GM23338 (cell line): Measurements from ENCODE around the gene UBE2F. TPM values are rescaled to one million over a fixed set of nuclear protein-coding genes. Genes with fewer than 3 reads are reported as not detected.

Experiments used
- ATAC-seq: fragments of 200-7000 bp; cut with Tn5 transposase; 3 replicates; pipeline ENCODE4 v1.9.1; 2020
- DNase-seq: peaks from one replicate; pipeline ENCODE4 v3.0.0-alpha.2; 2015; ENCODE audit warnings: low spot score
- H2AFZ ChIP-seq: fragments of 200-600 bp; sonication (generic); 2 replicates; pipeline ENCODE4 v1.8.0; 2016; ENCODE audit warnings: antibody characterized with exemption, mild to moderate bottlenecking, moderate library complexity
- H3F3A ChIP-seq: fragments of 200-600 bp; sonication (generic); replicated peaks from 2 replicates; pipeline ENCODE4 v1.8.0; 2017; ENCODE audit warnings: antibody characterized with exemption, mixed run types, low read depth
- H3K27ac ChIP-seq: fragments of 200-600 bp; sonication (generic); 2 replicates; pipeline ENCODE4 v1.6.1; 2016; ENCODE audit warnings: low read depth
- H3K27me3 ChIP-seq: fragments of 200-600 bp; sonication (generic); 2 replicates; pipeline ENCODE4 v1.8.0; 2016; ENCODE audit warnings: mild to moderate bottlenecking, mixed run types, moderate library complexity; ENCODE audit not compliant: insufficient read depth
- H3K36me3 ChIP-seq: fragments of 200-600 bp; sonication (generic); 2 replicates; pipeline ENCODE4 v1.8.0; 2016; ENCODE audit warnings: mild to moderate bottlenecking; ENCODE audit not compliant: insufficient read depth
- H3K4me1 ChIP-seq: fragments of 200-600 bp; sonication (generic); 2 replicates; pipeline ENCODE4 v1.8.0; 2016; ENCODE audit warnings: mild to moderate bottlenecking, moderate library complexity; ENCODE audit not compliant: insufficient read depth
- H3K4me2 ChIP-seq: fragments of 200-600 bp; sonication (generic); 2 replicates; pipeline ENCODE4 v1.7.1; 2017; ENCODE audit warnings: mixed run types
- H3K4me3 ChIP-seq: fragments of 200-600 bp; sonication (generic); 2 replicates; pipeline ENCODE4 v1.6.1; 2016; ENCODE audit warnings: mixed run types
- H3K79me2 ChIP-seq: fragments of 200-600 bp; sonication (generic); replicated peaks from 2 replicates; pipeline ENCODE4 v1.8.0; 2017; ENCODE audit warnings: mild to moderate bottlenecking; ENCODE audit not compliant: insufficient read depth
- H3K9me2 ChIP-seq: fragments of 200-600 bp; sonication (generic); 2 replicates; pipeline ENCODE4 v1.8.0; 2017; ENCODE audit not compliant: insufficient read depth
- H4K20me1 ChIP-seq: fragments of 200-600 bp; sonication (generic); replicated peaks from 2 replicates; pipeline ENCODE4 v1.8.0; 2017; ENCODE audit warnings: mild to moderate bottlenecking; ENCODE audit not compliant: insufficient read depth
- H3K27ac Mint-ChIP-seq: 2 replicates; pipeline ENCODE4 v1.8.0; 2020; ENCODE audit warnings: inconsistent platforms, mild to moderate bottlenecking, moderate library complexity, mixed read lengths
- H3K27me3 Mint-ChIP-seq: 3 replicates; pipeline ENCODE4 v1.8.0; 2022; ENCODE audit warnings: low read depth, mild to moderate bottlenecking, moderate library complexity, mixed read lengths, inconsistent platforms; ENCODE audit not compliant: insufficient read depth, poor library complexity
- H3K36me3 Mint-ChIP-seq: 3 replicates; pipeline ENCODE4 v1.8.0; 2021; ENCODE audit warnings: low read depth, mild to moderate bottlenecking, inconsistent platforms, moderate library complexity, mixed read lengths
- H3K4me1 Mint-ChIP-seq: 3 replicates; pipeline ENCODE4 v1.8.0; 2020; ENCODE audit warnings: mild to moderate bottlenecking, inconsistent platforms, mixed read lengths
- H3K4me3 Mint-ChIP-seq: 3 replicates; pipeline ENCODE4 v1.8.0; 2021; ENCODE audit warnings: moderate library complexity, mild to moderate bottlenecking, inconsistent platforms, mixed read lengths
- H3K9me3 Mint-ChIP-seq: 3 replicates; pipeline ENCODE4 v1.8.0; 2020; ENCODE audit warnings: moderate library complexity, mild to moderate bottlenecking, inconsistent platforms, mixed read lengths
- CREB1 ChIP-seq: fragments of 250-450 bp; sonication (Bioruptor Pico); IDR thresholded peaks from 2 replicates; pipeline ENCODE4 v1.5.0; 2020; ENCODE audit warnings: low read depth, mild to moderate bottlenecking, moderate library complexity
- CTCF ChIP-seq, 2 experiments: fragments of 200-600 bp in 1 of 2; sonication (generic) in 1 of 2; conservative IDR thresholded peaks; 2 replicates each; pipeline versions ENCODE4 v1.5.1 to v1.6.1; 2016 to 2017; ENCODE audit warnings: antibody characterized with exemption in 2 of 2, low read depth in 2 of 2, mild to moderate bottlenecking in 2 of 2, moderate library complexity in 1 of 2
- ETS1 ChIP-seq: IDR thresholded peaks from 2 replicates; pipeline ENCODE4 v1.6.1; 2016; ENCODE audit warnings: antibody characterized with exemption
- EZH2 ChIP-seq: fragments of 200-600 bp; sonication (generic); IDR thresholded peaks from one replicate; pipeline ENCODE4 v1.8.0; 2017; ENCODE audit warnings: antibody characterized with exemption, mild to moderate bottlenecking, low read depth; ENCODE audit not compliant: unreplicated experiment
- EZH2phosphoT487 ChIP-seq: fragments of 200-600 bp; sonication (generic); IDR thresholded peaks from one replicate; pipeline ENCODE4 v1.8.1; 2018; ENCODE audit warnings: antibody characterized with exemption; ENCODE audit not compliant: unreplicated experiment
- JUNB ChIP-seq: IDR thresholded peaks from one replicate; pipeline ENCODE4 v1.6.1; 2016; ENCODE audit warnings: antibody characterized with exemption; ENCODE audit not compliant: unreplicated experiment
- NANOG ChIP-seq: IDR thresholded peaks from 2 replicates; pipeline ENCODE4 v1.6.1; 2016; ENCODE audit warnings: antibody characterized with exemption, borderline replicate concordance
- POLR2AphosphoS5 ChIP-seq: IDR thresholded peaks from 2 replicates; pipeline ENCODE4 v1.6.1; 2016; ENCODE audit warnings: antibody characterized with exemption, low read depth
- REST ChIP-seq: IDR thresholded peaks from one replicate; pipeline ENCODE4 v1.6.1; 2018; ENCODE audit warnings: antibody characterized with exemption; ENCODE audit not compliant: unreplicated experiment
- STAT1 ChIP-seq: IDR thresholded peaks from one replicate; pipeline ENCODE4 v1.6.1; 2016; ENCODE audit warnings: antibody characterized with exemption; ENCODE audit not compliant: unreplicated experiment
- ZNF114 ChIP-seq: fragments of 250-450 bp; sonication (Bioruptor Pico); IDR thresholded peaks from 2 replicates; pipeline ENCODE4 v1.5.0; 2020; ENCODE audit warnings: mild to moderate bottlenecking, moderate library complexity
- ZNF331 ChIP-seq: fragments of 250-450 bp; sonication (Bioruptor Pico); IDR thresholded peaks from 2 replicates; pipeline ENCODE4 v1.5.0; 2020; ENCODE audit warnings: low read depth, mild to moderate bottlenecking, moderate library complexity
- ZNF462 ChIP-seq: fragments of 250-450 bp; sonication (Bioruptor Pico); IDR thresholded peaks from 2 replicates; pipeline ENCODE4 v1.5.0; 2020; ENCODE audit warnings: mild to moderate bottlenecking, moderate library complexity
- polyA plus RNA-seq: library from polyadenylated mRNA; unstranded; fragments of >200 nt; fragmentation: Nextera tagmentation; extraction: Ambion mirVana; gene quantifications from 2 replicates; pipeline ENCODE4 v1.2.1, GENCODE V29; 2016
- total RNA-seq: library from RNA; depleted of rRNA; stranded (reverse); fragments of >200 nt; shearing (Covaris generic); gene quantifications from 2 replicates; pipeline ENCODE4 v1.2.3, GENCODE V29; 2014

Gene UBE2F
- total and polyA plus RNA-seq, 2 experiments from 2014 or later, result 98.2 to 106 TPM

- Histone ChIP-seq H3F3A (no peaks in the 10 kb centered on the region), H3K27ac (no peak overlapping the region), H4K20me1 (no peaks in the 10 kb centered on the region), H2AFZ (peak overlapping the region; percentile 98), H3K4me1 (no peaks in the 10 kb centered on the region), H3K4me2 (no peak overlapping the region), H3K9me2 (no peaks in the 10 kb centered on the region), H3K4me3 (no peak overlapping the region), H3K79me2 (no peaks in the 10 kb centered on the region), H3K36me3 (no peaks in the 10 kb centered on the region), H3K27me3 (no peaks in the 10 kb centered on the region)
- Mint-ChIP-seq H3K9me3 (peaks cover 5% of the 10 kb centered on the region), H3K4me3 (peak overlapping the region; percentile 15; the same call in 1 of the 3 replicates), H3K27ac (no peak overlapping the region), H3K36me3 (peaks cover 1% of the 10 kb centered on the region; the same call in 2 of the 3 replicates), H3K27me3 (peaks cover 20% of the 10 kb centered on the region), H3K4me1 (peaks cover 8% of the 10 kb centered on the region; the same call in 2 of the 3 replicates)
- TF ChIP-seq JUNB, result no peak
- peak; percentile 82 to 88 for TF ChIP-seq CTCF (conservative IDR thresholded peaks at IDR 0.05; ENCODE audit: low read depth in 2 of 2)
- TF ChIP-seq EZH2phosphoT487, result no peak
- TF ChIP-seq STAT1, result no peak
- TF ChIP-seq EZH2, result no peak
- no peak for TF ChIP-seq ZNF114 (CRISPR knock-in tag)
- no peak for TF ChIP-seq ZNF331 (CRISPR knock-in tag)
- no peak for TF ChIP-seq ETS1
- peak; percentile 15 for TF ChIP-seq REST
- no peak for TF ChIP-seq ZNF462 (CRISPR knock-in tag)
- no peak for TF ChIP-seq POLR2AphosphoS5
- TF ChIP-seq NANOG, result no peak
- TF ChIP-seq CREB1 (CRISPR knock-in tag), result peak; percentile 52; the same call in 1 of the 2 replicates
- ATAC-seq (peak; percentile 96), DNase-seq (peak; percentile 82)
Observed at GRCh38 chr2:237923481-237924163, 43.2 kb upstream of the UBE2F start.
